LoVo (cell line): ENCODE data around the gene TBXT.
"Not testable (repeated sequence)": the region's sequence is repeated elsewhere in the genome, so short reads cannot be mapped to it uniquely, and the experiment has no call there.

ENCODE experiments used
- DNase-seq: peaks from one replicate; pipeline ENCODE4 v3.0.0-alpha.2; 2016; ENCODE audit warnings: low spot score

The TBXT gene

GRCh38 chr6:166167801-166168615 lies at the start of gene TBXT:
Gene TBXT, minus strand, starts transcription at chr6:166167851. Its CDS starts 260 bp downstream, at chr6:166167591.
- no peak for DNase-seq

- no peak for DNase-seq
Measured at GRCh38 chr6:166207284-166207561, 39.6 kb upstream of the TBXT start.

DNA sequence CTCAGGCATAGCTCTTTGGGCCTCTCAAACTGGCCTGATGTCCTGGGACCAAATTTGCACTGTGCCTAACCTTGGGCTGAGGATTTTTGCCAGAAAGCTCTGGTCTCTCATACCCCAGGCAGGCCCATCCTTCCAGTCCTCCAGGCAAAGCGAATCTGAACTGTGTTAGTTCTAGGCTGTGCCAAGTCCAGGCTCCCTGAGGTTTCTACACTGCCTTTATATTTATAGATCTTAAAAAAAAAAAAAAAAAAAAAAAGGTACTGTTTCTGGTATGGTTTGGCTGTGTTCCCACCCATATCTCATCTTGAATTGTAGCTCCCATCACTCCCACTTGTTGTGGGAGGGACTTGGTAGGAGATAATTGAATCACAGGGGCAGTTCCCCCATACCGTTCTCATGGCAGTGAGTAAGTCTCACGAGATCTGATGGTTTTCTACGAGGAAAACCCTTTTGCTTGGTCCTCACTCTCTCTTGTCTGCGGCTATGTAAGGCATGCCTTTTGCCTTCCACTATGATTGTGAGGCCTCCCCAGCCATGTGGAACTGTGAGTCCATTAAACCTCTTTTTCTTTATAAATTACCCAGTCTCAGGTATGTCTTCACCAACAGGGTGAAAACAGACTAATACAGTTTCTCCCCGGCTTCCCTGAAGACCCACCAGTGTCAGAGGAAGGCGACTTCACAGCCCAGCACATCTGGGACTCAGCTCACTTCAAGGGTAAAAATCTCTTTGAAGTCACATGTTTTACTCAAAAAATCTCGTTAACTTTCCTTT lies 39.0 kb upstream of the TBXT start:
- no peak for DNase-seq

- no peak for DNase-seq
Measured at GRCh38 chr6:166206066-166206465, 38.4 kb upstream of the TBXT start.

DNA sequence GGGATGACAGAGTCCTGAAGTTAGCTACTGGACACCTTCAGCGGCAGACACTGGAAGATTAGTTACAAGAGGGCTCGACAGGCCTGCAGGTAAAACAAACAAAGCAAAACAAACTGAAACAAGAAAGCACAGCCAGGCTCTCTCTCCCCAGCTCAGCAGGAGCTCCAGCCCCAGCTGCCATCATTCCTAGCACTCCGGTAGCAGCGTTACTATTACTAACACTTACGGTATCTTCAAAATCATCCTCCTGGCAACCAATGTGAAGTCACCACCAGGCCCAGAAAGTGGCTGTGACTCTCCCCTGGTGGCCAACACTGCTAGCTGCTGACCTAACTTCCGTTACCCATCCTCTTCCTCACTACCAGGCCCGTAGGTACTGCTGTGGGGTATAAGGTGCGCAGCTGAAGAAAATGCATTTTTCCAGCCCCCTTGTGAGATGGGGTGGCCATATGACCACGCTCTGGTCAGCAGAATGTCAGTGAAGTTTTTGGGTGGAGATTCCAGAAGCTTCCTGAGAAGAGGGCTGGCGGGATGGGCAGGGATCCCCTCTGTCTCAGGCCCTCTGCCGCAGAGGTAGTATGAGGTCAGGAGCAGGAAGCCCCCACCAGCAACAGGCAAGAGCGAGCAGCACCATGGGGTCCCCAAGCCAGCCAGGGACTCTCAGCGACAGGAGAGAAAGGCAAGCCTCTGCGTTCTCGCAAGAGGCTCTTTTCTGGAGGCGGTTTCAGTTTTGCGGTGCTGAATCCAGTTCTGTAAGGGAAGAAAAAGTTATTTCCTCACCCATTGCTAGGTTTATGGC lies 37.4 kb upstream of the TBXT start:
- DNase-seq, result no peak

GRCh38 chr6:166203641-166204222 lies 36.1 kb upstream of the TBXT start:
- no peak for DNase-seq

GRCh38 chr6:166203003-166203640 lies 35.5 kb upstream of the TBXT start:
- no peak for DNase-seq

DNA sequence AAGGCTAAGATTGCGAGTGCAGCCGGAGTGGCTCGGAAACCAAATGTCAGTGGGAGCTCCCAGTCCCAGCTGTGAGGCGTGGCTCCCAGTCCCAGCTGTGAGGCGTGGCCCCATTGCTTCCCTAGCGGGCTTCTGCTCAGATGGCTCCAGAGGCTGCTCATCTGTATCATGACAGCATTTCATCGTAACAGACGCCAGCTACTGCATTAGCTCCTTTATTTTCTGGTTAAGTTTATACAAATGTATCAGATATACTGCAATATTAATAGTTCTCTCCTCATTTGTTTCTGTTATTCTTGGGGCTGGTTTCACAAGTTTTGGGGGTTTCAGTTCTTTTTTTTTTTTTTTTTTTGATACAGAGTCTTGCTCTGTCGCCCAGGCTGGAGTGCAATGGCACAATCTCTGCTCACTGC lies 34.7 kb upstream of the TBXT start:
- DNase-seq, result no peak

DNA sequence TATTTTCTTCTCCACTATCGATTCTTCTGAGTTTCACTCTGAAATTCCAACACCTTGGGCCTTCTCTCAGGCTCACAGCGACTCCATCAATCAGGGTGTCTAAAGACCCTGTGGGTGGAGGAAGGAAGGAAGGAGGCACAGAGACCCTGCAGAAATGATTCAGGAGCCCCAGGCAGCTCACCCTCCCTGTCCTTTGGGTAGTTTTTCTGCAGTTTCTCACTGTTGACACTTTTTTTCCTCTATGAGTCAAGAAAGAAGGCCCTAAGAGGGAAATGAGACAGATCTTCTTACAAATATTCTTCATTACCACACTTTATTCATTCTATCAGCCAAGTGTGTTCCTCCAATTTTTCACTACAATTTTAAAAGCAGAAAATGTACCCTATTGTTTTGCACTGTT lies 34.2 kb upstream of the TBXT start:
- no peak for DNase-seq

GRCh38 chr6:166197361-166197760 lies 29.7 kb upstream of the TBXT start:
- no peak for DNase-seq

GRCh38 chr6:166195860-166196238 lies 28.2 kb upstream of the TBXT start:
- DNase-seq, result no peak

DNA sequence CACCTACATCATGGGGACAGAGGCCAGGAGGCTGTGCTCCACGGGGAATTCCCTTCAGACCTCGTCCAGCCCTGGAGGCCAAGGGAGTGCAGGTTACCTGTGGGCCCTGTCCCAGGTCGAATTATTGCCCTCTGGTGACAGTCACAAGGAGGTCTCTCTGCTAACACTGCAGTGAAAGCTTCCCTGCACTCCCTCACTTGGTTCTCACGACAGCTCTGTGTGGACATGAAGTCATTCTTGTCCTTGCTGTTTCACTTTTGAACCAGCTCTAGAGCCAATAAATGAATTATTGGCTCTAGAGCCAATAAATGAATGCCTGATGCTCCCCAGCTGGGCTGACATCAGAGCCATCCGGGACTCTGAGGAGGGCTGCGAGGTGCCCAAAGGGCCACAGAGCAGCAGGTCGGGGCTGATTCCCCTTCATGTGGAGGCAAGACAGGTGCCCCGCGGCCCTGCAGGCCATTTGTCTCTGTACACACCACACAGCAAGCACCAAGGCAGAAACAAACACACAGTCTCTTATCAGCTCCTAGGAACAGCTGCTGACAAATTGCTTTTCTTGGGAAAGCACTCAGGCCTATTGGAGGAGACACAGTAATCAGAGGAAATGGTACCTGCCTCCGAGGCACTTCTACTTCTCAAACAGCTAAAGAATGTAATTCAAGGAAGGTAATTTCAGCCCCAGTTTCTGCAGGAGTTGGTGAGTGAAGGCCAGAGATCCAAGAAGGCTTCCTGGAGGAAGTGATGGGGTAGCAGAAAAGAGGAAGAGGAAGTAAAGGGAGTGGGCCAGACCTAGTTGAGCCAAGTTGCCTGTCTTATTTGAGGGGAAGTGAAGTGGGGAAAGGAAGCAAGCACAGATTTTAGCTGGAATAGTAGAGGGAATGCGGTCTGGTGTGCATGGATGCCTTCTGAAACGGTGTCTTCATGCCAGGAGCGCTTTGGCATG lies 27.5 kb upstream of the TBXT start:
- DNase-seq, result no peak

- DNase-seq, result no peak
Measured at GRCh38 chr6:166192557-166192956, 24.9 kb upstream of the TBXT start.

DNA sequence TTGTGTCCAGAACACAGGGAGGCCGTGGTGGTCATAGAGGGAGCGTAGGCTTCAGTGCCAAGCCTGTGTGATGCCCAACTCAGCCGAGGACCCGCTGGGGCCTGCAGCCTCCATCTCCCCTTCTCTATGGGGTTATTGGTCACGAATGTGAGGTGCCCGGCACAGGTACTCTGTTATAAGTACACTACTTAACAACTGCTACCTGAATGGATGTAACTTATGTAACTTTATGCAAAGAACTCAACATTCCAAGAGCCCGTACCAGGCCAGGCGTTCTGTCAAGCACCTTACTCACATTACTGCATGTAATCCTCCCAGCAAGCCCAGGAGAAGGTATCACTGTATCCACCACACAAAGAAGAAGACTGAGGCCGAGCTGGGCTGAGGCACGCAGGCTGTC lies 24.5 kb upstream of the TBXT start:
- no peak for DNase-seq

DNA sequence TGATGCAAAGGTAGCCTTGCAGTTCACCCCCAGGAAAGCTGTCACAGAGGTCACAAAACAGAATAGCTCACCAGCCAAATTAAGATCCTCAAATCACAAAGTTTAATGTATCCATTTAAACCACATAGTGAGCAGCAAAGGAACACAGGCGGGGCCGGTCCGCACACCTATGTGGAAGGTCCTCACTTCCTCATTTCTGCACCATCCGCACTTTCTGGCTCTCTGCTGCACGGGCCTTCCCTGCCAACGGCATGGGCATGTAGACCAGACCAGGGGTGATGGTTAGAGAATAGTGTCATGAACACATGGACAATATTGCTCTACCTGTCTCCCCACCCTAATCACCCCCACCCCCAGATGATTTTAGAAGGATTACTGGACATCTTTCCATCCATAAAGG lies 12.1 kb upstream of the TBXT start:
- DNase-seq, result no peak

GRCh38 chr6:166176106-166176505 lies 8.5 kb upstream of the TBXT start:
- DNase-seq, result no peak

DNA sequence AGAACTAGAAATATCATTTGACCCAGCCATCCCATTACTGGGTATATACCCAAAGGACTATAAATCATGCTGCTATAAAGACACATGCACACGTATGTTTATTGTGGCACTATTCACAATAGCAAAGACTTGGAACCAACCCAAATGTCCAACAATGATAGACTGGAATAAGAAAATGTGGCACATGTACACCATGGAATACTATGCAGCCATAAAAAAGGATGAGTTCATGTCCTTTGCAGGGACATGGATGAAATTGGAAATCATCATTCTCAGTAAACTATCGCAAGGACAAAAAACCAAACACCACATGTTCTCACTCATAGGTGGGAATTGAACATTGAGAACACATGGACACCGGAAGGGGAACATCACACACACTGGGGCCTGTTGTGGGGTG lies 7.4 kb upstream of the TBXT start:
- DNase-seq, result not testable (repeated sequence)

DNA sequence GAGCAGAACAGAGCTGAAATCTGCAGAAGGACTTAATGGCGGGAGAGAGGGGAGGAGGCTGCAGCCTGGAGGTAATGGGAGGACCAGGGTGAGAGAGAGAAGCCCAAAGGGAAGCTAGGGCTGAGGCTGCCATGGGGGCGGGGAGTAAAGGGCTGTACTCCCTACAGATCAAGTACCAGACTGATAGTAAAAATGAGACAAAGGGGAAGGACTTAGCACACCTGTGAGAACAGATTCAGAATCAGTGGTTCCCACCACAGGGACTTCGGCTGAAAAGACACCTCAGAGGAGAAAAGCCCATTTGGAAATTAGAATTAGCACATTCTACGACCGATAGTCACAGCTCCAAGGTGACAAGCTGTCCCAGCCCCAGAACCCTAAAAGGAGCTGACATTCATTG lies 6.4 kb upstream of the TBXT start:
- no peak for DNase-seq

- DNase-seq, result no peak
Measured at GRCh38 chr6:166173281-166173951, 5.8 kb upstream of the TBXT start.

- DNase-seq, result no peak
Measured at GRCh38 chr6:166172546-166172945, 4.9 kb upstream of the TBXT start.
